Hindlimb muscle (tissue), 1 donor: Measurements from ENCODE around the gene TIMM50. TPM values are rescaled to one million over a fixed set of nuclear protein-coding genes. Genes with fewer than 3 reads are reported as not detected.
"Not testable (repeated sequence)": the region's sequence is repeated elsewhere in the genome, so short reads cannot be mapped to it uniquely, and the experiment has no call there.

ENCODE experiments used
- DNase-seq: peaks from one replicate; pipeline ENCODE4 v3.0.0-alpha.2; 2013
- polyA plus RNA-seq: library from polyadenylated mRNA; unstranded; fragments of 120-200 nt; gene quantifications from one replicate; pipeline ENCODE4 v1.2.1, GENCODE V29; 2013; ENCODE audit not compliant: insufficient read length

The TIMM50 gene
- polyA plus RNA-seq, result 53.7 TPM

DNA sequence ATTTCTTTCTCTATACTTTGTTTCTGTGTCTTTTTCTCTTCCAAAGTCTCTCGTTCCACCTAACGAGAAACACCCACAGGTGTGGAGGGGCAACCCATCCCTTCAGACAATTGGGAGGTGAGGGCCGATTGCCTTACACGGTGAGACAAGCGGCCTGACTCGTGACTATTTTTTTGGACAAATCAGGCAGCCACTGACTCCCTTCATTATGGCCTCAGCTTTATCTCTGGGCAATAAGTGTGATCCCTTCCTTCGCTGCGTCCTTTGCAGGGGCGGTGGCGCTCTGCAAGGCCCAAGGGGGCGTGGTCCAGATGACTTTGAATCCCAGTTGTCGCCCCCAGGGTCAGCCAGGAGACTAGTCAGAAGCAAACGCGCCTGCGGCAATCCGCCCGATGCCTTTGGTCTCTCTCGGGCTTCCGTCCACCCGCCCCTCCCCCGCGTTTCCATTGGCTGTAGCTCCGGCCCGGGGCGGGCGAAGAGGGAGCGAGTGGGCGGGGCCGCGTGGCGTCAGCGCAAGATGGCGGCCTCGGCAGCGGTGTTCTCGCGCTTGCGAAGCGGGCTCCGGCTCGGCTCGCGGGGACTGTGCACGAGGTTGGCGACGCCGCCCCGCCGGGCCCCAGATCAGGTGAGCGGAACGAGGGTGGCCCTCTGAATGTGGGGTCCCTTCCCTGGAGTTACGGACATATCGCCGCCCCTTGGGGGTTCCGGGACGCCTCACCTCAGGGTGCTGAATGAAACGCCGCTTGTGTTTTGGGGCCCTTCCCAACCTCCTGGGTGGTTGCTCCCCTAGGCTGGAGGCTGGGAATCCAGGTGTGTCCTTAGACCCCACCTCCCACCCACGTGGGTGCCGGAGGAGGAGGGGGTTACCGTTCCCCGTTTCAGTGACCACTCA, at the start of gene TIMM50:
Gene TIMM50 (plus strand): TSS at position 502 of the 892 bp plus-strand sequence. CDS start 16 bp downstream, at position 518.
- peak; percentile 95 for DNase-seq

DNA sequence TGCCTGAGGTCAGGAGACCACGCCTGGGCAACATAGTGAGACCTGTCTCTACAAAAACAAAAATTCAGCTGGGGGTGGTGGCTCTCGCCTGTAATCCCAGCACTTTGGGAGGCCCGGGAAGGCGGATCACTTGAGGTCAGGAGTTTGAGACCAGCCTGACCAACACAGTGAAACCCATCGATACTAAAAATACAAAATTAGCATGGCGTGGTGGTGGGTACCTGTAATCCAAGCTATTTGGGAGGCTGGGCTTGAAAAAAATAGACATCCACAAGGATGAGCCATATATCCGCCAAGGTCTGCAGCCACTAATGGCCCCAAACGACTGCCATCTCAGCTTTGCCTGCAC, 48.0 kb upstream of the TIMM50 start:
- no peak for DNase-seq

DNA sequence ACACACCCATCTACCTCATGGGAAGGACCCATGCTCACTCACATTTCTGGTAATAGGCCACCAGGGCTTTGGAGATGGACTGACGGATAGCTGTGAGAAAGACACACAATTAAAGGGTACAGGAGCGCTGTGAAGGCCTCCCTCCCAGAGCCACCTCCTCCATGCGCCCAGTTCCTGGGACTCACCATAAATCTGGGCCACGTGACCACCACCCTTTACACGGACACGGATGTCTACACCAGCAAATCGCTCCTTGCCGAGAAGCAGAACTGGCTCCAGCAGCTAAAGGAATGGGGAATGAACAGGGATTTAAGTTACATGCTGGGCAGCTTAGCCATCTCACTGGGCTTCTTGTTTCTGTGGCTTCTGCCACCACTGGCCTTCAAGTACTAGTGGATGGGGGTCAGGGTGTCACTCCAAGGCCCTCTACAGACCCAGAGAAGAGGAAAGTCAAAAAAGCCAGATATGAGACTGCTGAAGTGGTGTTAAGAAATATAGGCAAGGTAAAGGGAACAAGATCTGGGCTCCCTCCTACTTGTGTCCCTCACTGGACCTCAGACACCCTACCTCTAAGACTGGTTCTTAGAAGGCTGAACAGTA, 47.1 kb upstream of the TIMM50 start:
- DNase-seq, result no peak

DNA sequence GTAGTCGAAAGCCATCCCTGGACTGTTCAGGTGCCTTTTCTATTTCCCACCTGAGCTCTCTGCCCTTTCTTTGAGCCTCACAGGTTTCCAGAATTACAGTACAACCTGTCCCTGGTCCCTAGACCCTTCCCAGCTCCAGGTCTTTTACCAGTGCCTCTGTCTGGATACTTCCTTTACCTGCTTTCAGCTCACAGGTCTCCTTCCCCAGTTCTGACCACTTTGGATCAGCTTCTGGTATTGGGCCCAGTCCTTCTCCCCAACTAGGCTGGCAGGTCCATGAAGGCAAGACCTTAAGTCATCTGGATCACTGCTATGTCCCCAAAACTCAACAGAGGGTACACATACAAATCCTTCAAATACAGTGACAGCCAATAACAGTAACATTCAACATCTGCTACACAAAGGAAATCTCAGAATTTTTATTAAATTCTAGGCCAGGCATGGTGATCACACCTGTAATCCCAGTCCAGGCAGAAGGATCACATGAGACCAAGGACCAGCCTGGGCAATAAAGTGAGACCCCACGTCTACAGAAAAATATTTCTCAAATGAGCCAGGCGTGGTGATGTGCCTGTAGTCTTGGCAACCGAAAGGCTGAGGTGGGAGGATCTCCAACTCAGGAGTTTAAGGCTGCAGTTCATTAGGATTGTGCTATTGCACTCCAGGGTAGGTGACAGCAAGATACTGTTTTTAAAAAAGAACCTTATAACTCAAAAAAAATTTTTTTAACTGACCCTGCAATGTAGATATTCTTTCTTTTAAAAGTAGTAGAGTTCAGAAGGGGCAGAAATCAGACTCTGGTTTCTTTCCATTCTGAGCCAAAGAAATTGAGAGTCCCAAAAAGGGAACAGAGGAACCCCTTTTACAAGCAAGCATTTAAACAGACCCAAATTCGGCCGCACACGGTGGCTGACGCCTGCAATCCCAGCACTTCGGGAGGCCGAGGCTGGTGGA, 46.2 kb upstream of the TIMM50 start:
- no peak for DNase-seq

DNA sequence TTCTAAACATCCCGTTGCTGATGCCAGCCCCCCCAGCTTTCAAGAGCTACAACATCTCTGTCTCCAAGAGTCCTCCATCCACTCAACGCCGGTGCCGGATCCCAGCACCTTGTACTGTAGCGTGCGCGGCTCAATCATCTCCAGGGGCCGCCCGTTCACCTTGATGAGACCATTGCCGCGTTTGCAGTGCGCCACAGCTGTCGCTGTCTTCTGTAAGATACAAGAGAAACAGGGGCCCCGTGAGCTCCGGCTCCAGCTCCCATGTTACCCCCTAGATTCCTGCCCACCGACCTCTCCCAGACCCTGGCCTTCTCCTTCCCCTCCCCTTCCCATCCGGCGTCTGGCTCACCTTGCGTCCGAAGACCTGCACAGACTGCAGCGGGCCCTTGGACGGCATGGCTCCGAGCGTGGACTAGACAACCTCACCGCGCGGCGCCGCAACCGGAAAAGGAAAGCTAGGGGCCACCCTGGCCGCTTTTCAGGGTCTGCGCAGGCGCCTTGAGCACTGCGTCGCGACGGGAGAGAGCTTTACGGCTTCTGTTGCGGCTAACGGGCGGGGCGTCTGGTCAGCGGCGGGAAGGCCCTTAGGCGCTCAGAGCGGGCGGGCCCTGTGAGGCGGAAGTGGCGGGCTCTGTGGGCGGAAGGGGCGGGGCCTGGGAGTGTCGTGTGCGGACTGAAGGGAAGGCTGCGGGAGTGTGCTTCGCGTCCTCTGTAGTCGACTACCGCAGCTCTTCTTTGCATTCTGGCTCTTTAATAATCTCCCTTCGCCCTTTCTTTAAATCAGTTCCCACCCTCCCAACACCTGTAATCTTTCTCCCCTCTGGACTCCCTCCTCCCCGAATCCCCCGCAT, 44.9 kb upstream of the TIMM50 start, which contains the start of gene RPS16:
Gene RPS16 (minus strand): TSS at position 451 of the 851 bp plus-strand sequence. CDS start 54 bp downstream, at position 397.
- peak; percentile 97 for DNase-seq

DNA sequence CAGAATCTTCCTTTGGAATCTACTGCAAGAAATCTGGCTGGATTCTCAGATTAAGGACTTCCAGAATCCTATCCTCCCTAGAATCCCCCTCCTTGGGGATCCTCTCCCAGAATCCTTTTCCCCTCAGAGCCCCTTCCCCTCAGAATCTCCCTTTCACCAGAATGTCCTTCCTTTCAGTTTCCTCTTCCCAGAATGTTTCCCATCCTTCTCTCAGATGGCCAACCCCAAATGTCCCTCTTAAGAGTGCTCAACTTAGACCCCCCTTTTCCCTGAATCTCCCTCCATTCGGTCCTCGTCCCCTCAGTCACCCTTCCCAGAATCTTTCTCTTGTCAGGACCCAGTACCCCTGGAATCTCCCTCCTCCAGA, 44.3 kb upstream of the TIMM50 start:
- DNase-seq, result no peak

DNA sequence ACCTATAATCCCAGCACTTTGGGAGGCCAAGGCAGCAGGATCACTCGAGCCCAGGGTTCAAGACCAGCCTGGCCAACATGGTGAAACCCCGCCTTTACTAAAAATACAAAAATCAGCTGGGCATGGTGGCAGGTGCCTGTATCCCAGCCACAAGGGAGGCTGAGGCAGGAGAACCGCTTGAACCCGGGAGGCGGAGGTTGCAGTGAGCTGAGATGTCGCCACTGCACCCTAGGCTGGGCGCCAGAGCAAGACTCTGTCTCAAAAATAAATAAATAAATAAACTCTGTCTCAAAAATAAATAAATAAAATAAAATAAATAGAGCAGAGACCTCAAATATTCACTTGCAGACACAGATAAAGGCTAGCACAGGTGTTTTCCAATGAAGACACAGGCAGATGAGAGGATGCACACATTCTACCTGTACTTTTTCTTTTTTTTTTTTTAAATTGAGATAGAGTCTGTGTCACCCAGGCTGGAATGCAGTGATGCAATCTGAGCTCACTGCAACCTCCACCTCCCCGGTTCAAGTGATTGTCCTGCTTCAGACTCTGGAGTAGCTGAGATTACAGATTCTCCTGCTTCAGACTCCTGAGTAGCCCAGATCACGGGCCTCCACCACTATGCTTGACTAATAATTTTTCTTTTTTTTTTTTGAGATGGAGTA, 42.2 kb upstream of the TIMM50 start:
- no peak for DNase-seq

DNA sequence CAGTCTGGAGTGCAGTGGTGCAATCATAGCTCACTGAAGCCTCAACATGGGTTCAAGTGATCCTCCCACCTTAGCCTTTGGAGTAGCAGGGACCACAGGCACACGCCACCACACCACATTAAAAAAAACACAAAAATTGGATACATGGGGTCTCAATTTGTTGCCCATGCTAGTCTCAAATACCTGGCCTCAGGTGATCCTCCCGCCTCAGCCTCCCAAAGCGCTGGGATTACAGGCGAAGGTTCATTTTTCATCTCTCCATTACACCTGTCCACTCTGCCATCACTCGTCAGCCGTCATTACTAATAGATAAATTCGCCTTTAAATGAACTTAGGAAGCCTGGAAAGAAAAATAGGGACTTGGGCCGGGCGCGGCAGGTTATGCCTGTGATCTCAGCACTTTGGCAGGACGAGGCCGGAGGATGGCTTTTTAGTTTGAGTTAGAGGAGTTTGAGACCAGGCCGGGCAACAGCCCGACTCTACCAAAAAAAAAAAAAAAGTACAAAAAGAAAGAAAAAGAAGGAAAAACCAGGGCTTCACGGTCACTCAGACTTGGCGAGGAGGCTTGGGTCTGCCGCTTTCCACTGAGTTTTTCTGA, 35.9 kb upstream of the TIMM50 start:
- DNase-seq, result no peak

DNA sequence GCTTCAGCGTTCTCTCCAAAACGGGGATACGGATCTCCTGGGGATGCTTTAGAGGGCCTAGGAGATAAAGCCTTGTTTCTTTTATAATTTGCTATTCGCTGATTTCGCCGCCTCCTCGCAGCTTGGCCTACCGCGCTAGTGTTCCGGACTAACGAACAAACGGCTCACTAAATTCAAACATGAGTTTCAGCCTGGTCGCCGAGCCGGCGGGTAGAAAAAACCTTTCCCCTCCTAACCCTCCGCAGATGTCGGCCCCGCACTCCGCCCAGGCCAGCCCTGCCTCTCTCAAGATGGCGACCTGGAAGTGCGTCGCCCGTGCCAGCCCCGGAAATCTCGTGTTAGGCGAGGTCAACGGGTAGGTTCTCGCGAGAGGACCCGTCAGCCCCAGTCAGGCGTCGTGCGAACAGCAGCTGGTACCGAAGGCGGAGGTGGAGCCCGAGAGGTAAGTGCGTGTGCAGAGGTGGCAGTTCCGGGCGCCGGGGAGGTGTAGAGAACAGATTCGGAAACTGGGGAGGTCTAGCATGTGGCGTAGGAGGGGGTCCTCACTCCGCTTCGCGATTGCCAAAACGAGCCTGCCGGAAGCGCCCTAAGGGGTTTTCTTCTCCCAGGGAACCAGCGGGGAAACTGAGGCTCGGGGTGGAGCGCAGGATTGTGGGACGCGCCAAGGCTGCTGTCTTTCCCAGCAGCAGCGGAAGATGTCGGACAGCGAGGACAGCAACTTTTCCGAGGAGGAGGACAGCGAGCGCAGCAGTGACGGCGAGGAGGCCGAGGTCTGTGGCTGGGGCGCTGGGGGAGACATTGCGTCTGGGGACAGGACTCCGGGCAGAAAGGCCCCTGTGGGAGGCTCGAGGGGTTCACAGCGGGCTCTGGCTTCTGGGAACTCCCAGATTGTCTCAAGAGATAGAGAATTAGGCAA, 35.2 kb upstream of the TIMM50 start, which contains the start of gene SUPT5H:
Gene SUPT5H (plus strand): TSS at position 387 of the 916 bp plus-strand sequence. CDS start 309 bp downstream, at position 696.
- DNase-seq, result peak; percentile 98

DNA sequence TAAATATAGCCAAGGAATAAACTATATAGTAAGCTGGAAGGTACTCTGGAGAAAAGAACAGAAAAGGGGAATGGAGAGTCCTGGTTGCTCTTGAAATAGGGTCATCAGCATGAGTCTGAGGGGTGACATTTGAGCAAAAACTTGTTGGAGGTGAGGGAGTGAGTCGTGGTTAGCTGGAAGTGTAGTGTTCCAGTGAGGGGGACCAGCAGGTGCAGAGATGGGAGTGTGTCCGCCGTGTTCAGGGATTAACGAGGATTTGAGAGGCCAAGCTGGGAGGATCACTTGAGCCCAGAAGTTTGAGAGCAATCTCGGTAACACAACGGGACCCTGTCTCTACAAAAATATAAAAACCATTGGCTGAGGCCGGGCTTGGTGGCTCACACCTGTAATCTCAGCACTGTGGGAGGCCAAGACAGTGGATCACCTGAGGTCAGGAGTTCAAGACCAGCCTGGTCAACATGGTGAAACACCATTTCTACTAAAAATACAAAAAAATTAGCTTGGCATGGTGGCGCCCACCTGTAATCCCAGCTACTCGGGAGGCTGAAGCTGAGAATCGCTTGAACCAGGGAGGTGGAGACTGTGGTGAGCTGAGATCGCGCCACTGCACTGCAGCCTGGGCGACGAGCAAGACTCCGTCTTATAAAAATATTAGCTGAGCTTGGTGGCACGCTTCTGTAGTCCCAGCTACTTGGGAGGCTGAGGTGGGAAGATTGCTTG, 34.1 kb upstream of the TIMM50 start:
- DNase-seq, result no peak

DNA sequence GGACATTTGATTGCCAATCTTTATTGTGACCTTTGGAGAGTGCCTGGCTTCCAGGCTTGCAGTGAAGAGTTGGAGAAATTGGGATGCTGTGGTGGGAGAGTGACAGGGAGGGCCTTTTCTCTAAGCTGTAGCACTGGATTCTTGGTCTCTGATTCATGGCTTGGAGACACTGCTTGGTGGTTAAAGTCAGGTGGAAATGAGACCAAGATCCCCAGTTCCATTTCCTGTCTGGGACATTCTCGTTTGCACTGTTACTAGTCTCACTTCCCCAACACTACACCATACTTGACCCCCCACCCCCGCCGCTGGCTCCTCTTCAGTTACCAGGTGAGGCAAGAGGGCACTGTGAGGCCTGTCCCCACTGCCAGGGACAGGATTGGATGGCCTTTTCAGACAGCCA, 32.4 kb upstream of the TIMM50 start:
- no peak for DNase-seq

DNA sequence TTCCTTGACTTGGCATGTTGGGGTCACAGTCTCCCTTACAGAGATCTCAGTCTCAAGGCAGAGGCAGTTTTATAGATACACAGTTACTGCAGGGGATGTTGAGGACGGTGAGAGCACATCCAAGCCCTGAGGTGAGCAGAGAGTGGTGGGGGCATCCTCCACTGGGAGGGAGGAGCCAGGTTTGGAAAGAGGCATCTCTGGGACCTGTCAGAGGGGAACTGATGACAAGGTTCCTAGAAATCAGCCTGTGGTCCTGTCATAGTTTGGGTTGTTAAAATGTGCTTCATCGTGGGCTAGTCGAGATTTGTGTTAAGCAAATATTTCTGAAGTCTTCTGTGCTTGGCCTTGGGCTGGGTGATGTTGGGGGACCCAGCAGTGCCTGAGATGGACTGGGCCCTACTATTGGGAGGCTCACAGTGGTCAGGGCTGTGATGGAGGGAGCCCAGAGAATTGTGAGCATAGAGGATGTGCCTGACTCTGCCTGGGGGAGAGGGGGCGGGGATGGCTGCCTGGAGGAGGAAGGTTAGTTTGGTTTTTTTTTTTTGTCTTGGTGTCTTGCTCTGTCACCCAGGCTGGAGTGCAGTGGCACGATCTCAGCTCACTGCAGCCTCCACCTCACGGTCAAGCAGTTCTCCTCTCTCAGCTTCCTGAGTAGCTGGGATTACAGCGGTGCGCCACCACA, 31.4 kb upstream of the TIMM50 start:
- no peak for DNase-seq

DNA sequence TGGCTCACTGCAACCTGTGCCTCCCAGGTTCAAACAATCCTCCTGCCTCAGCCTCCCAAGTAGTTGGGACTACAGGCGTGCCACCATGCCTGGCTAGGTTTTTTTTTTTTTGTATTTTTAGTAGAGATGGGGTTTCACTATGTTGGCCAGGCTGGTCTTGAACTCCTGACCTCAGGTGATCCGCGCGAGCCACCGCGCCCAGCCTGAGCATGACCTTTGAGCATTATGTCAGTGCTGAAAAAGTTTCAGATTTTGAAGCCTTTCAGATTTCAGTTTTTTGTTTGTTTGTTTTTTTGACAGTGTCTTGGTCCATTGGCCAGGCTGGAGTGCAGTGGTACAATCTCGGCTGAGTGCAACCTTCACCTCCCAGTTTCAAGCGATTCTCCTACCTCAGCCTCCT, 29.4 kb upstream of the TIMM50 start:
- DNase-seq, result not testable (repeated sequence)

DNA sequence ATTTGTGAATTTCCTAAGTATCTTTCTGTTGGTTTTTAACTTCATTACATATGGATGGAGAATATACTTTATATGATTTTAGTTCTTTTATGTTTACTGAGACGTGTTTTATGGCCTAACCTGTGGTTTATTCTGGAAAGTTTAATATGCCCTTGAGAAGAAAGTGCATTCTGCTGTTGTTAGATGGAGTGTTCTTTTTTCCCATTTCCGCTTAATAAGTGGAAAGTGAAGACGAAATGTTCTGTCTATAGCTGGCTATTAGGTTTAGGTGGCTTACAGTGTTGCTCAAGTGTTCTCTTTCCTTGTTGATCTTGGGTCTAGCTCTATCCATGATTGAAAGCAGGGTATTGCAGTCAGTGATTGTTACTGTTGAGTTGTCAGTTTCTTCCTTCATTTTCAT, 17.2 kb upstream of the TIMM50 start:
- no peak for DNase-seq

DNA sequence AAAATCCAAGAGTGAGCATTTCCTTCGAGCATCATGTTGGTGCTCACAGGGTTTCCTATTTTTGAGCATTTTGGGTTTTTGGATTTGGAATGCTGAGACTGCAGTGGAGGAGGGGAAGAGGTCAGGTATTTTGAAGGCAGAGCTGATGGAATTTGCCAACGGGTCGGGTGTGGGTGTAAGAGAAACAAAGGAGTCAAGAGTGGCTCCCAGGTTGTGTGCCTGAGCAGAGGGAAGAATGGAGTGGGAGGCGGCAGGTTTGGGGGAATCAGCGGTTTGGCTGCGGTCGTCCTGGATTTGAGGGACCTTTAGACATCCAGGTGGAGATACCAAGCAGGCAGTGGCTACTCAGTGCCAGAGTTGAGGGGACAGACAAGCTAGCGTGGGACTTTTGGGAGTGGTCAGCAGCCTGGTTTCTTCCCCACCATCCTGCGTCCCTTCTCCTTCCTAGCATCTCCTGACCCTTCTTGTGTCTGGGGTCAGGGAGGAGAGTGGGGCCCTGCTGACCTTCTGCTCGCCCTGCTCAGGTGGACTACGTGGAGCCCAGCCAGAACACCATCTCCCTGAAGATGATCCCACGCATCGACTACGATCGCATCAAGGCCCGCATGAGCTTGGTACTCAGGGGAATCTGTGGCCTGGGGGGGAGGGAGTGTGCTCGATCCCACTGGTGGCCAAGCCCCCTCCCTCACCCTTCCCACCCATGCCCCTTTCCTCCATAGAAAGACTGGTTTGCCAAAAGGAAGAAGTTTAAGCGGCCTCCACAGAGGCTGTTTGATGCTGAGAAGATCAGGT, 14.5 kb upstream of the TIMM50 start:
- no peak for DNase-seq

DNA sequence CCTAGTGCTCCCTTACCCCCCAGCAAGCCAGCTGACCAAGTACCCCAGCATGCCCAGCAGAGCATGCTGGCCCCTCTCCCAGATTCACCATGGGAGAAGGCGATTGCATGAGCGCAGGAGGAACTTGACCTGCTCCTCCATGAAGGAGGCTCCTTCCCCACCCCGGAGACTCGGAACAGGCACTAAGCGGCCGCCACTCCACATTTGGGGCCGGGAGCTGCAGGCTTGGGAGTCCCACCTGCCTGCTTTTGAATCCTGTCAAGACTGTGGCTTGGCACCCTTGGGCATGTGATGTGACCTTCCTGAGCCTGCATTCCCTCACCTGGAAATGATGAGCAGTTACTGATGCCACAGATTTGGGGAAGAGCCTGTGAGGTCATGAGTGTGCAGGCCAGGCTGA, 12.7 kb upstream of the TIMM50 start:
- no peak for DNase-seq

DNA sequence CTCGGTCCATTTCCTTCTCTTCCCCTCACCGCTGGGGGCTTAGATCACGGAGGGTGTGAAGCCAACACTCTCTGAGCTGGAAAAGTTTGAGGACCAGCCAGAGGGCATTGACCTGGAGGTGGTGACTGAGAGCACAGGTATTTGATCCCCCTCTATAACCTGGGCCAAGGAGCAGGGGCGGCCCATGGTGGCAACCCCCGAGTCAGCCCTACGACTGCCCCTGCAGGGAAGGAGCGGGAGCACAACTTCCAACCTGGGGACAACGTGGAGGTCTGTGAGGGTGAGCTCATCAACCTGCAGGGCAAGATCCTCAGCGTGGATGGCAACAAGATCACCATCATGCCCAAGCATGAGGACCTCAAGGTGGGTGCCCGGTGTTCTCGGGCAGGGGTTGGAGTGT, 11.6 kb upstream of the TIMM50 start:
- DNase-seq, result no peak
